NCI-H2029 treated with DMSO at 0.1 percent for 48 hours (cell line): Measurements from ENCODE around the gene ARGLU1.

Source experiments
- DNase-seq: peaks from one replicate; lab custom pipeline; 2025; lab: John Stamatoyannopoulos, UW

ARGLU1 gene

GRCh38 chr13:106524108-106524507, 43.8 kb downstream of the ARGLU1 start:
- DNase-seq = no peak

GRCh38 chr13:106523576-106523975, 44.4 kb downstream of the ARGLU1 start:
- no peak for DNase-seq

- no peak for DNase-seq
Observed at GRCh38 chr13:106522898-106523525, 44.9 kb downstream of the ARGLU1 start.

GRCh38 chr13:106522112-106522705, 45.7 kb downstream of the ARGLU1 start:
- no peak for DNase-seq

GRCh38 chr13:106521095-106521799, 46.7 kb downstream of the ARGLU1 start:
- DNase-seq = no peak

- no peak for DNase-seq
Observed at GRCh38 chr13:106520251-106521054, 47.5 kb downstream of the ARGLU1 start.

GRCh38 chr13:106518512-106518911, 49.4 kb downstream of the ARGLU1 start:
- DNase-seq = no peak

GRCh38 chr13:106517109-106517847, 50.7 kb downstream of the ARGLU1 start:
- DNase-seq = no peak

- no peak for DNase-seq
Observed at GRCh38 chr13:106515635-106516254, 52.2 kb downstream of the ARGLU1 start.

- no peak for DNase-seq
Observed at GRCh38 chr13:106514928-106515634, 52.9 kb downstream of the ARGLU1 start.

GRCh38 chr13:106513025-106513983, 54.6 kb downstream of the ARGLU1 start:
- no peak for DNase-seq

- DNase-seq = no peak
Observed at GRCh38 chr13:106507560-106508274, 60.2 kb downstream of the ARGLU1 start.

- DNase-seq = no peak
Observed at GRCh38 chr13:106506286-106506685, 61.7 kb downstream of the ARGLU1 start.

GRCh38 chr13:106505732-106506131, 62.2 kb downstream of the ARGLU1 start:
- no peak for DNase-seq

- DNase-seq = no peak
Observed at GRCh38 chr13:106505295-106505694, 62.6 kb downstream of the ARGLU1 start.

- no peak for DNase-seq
Observed at GRCh38 chr13:106503730-106504453, 64.0 kb downstream of the ARGLU1 start.

GRCh38 chr13:106503272-106503671, 64.7 kb downstream of the ARGLU1 start:
- no peak for DNase-seq

- no peak for DNase-seq
Observed at GRCh38 chr13:106500445-106500844, 67.5 kb downstream of the ARGLU1 start.
